Measurements from ENCODE around the gene CCDC8. TPM values are rescaled to one million over a fixed set of nuclear protein-coding genes. Genes with fewer than 3 reads are reported as not detected.

CCDC8 gene
- total and polyA plus RNA-seq, 2 of the 4 experiments (the other 2 are of a cell fraction): 9.3 to 10.2 TPM

- Histone ChIP-seq H3K79me1 (ENCODE audit: low read depth in 1 of 2, low read length in 2 of 2) (peaks cover 0 to 31% of the 10 kb centered on the region in 2 experiments), H4K8ac (ENCODE audit: low read depth in 2 of 2, low read length in 2 of 2) (no peak overlapping the region), H3K14ac (replicated peaks; ENCODE audit: low read depth, low read length) (no peak overlapping the region), H3K4me2 (ENCODE audit: low read depth, low read length) (no peak overlapping the region), H3K23ac (ENCODE audit: low read depth, low read length) (no peak overlapping the region), H2BK20ac (ENCODE audit: low read depth, low read length) (no peak overlapping the region), H3K4ac (ENCODE audit: low read depth, low read length) (no peak overlapping the region), H3K36me3 (ENCODE audit: control insufficient read depth, insufficient read depth, low read length) (peaks cover 51% of the 10 kb centered on the region), H3K9me1 (ENCODE audit: insufficient read depth, low read length) (peaks cover 5% of the 10 kb centered on the region; the same call in 1 of the 2 replicates), H2AFZ (replicated peaks; ENCODE audit: low read length, poor library complexity) (no peak overlapping the region), H2BK120ac (ENCODE audit: low read depth, low read length) (no peak overlapping the region), H3K56ac (ENCODE audit: extremely low read depth, insufficient read depth, low read length) (no peak overlapping the region), H2BK5ac (ENCODE audit: low read depth, low read length, poor library complexity, severe bottlenecking) (no peak overlapping the region), H2AK5ac (ENCODE audit: low read depth, low read length) (no peak overlapping the region), H3K18ac (ENCODE audit: low read depth, low read length) (no peak overlapping the region), H3K4me1 (ENCODE audit: control insufficient read depth, insufficient read depth, low read length) (no peaks in the 10 kb centered on the region), H4K5ac (ENCODE audit: low read depth, low read length) (no peak overlapping the region), H4K91ac (ENCODE audit: insufficient read depth, low read depth, low read length) (no peak overlapping the region), H2BK15ac (ENCODE audit: low read depth, low read length) (no peak overlapping the region), H4K20me1 (ENCODE audit: insufficient read depth, low read length) (no peaks in the 10 kb centered on the region; the same call in 1 of the 2 replicates), H3K4me3 (ENCODE audit: insufficient read depth, low read depth, low read length) (no peak overlapping the region), H3K27ac (ENCODE audit: insufficient read depth, low read length) (no peak overlapping the region), H3K9ac (ENCODE audit: low read depth, low read length) (no peak overlapping the region), H3K27me3 (ENCODE audit: control insufficient read depth, insufficient read depth, low read length) (no peaks in the 10 kb centered on the region), H3K9me3 (ENCODE audit: control insufficient read depth, insufficient read depth, low read length) (peaks cover 6% of the 10 kb centered on the region), H2AK9ac (replicated peaks; ENCODE audit: low read depth, low read length, poor library complexity) (no peak overlapping the region)
- 92% methylated on average over 2 of the region's 10 CpGs; no CpG with 5 or more reads in 1 of the 2 experiments for WGBS, 2 experiments (ENCODE audit: extremely low coverage in 2 of 2, insufficient read length in 1 of 2)
- dilution Hi-C loops (cut with HindIII; ENCODE audit: low sequenced_read_pairs, unreplicated experiment) (no loop called here), in situ Hi-C loops (cut with MboI; ENCODE audit: low sequenced_read_pairs) (loop anchor here (10.0 kb wide), 1 partner anchor 101 kb away; no protein-coding TSS in a partner anchor), intact Hi-C loops (cut with micrococcal nuclease) (no loop called here)
- BruUV-seq (replicated peaks): no TSS peak
- ChIA-PET CTCF (interaction anchor here (0.6 kb wide), 1 partner anchor 19 kb away, joined by 5 read pairs; no protein-coding TSS in a partner anchor), POLR2A (ENCODE audit: unreplicated experiment) (no interaction called here)
- ATAC-seq (ENCODE audit: low read depth) (no peak), DNase-seq (no peak)
- TF ChIP-seq RAD21 (IDR thresholded peaks at IDR 0.05; ENCODE audit: low read length): no peak
These were observed 27.2 kb downstream of the CCDC8 start for GRCh38 chr19:46386151-46386550.

All from IMR-90 (cell line).